ENCODE data around the gene LIMS4. TPM values are rescaled to one million over a fixed set of nuclear protein-coding genes. Genes with fewer than 3 reads are reported as not detected.
"Not testable (repeated sequence)": the region's sequence is repeated elsewhere in the genome, so short reads cannot be mapped to it uniquely, and the experiment has no call there.

The LIMS4 gene, protein sequence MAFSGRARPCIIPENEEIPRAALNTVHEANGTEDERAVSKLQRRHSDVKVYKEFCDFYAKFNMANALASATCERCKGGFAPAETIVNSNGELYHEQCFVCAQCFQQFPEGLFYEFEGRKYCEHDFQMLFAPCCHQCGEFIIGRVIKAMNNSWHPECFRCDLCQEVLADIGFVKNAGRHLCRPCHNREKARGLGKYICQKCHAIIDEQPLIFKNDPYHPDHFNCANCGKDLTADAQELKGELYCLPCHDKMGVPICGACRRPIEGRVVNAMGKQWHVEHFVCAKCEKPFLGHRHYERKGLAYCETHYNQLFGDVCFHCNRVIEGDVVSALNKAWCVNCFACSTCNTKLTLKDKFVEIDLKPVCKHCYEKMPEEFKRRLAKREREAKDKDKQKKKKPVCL
- polyA plus RNA-seq (ENCODE audit: insufficient read length), result 3.8 TPM

DNA sequence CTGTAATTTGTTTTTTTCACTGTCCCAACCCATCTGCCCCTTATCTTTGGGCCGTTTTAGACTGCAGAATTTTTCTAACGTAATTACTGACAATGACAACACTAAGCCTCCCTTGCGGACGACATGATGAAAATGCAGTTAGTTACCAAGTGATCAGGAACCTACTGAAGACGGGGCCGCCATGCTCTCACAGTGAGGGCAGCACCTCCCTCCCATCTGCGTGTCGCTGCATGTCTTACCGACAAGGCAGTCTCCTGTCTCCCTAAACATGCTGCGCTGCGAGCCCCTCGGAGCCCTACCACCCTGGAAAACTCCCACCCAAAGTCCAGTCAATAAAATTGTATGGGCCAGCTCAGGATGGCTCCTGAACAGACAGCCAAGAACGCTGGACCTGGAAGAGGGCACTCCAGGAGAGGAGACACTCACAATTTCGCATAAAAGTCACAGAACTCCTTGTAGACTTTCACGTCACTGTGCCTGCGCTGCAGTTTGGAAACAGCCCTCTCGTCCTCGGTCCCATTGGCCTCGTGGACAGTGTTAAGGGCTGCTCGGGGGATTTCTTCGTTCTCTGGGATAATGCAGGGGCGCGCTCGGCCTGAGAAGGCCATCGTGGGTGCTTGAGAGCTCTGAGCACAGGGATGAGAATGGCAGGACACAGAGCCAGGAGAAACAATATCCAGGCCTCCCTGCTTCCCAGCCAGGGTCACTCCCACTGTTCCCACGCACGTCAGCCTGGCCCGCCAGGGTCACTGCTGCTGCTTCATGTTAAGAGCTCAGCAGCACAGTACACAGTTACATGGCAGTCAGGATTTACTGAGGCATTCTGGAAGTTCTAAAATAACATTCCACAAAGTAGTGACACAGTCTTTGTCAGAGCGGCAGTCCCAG, at the start of gene LIMS4:
Gene LIMS4, minus strand, starts transcription at position 646 of the 888 bp plus-strand sequence. Its CDS starts 38 bp downstream, at position 608.
- not testable (repeated sequence) for DNase-seq (ENCODE audit: low read depth)

DNA sequence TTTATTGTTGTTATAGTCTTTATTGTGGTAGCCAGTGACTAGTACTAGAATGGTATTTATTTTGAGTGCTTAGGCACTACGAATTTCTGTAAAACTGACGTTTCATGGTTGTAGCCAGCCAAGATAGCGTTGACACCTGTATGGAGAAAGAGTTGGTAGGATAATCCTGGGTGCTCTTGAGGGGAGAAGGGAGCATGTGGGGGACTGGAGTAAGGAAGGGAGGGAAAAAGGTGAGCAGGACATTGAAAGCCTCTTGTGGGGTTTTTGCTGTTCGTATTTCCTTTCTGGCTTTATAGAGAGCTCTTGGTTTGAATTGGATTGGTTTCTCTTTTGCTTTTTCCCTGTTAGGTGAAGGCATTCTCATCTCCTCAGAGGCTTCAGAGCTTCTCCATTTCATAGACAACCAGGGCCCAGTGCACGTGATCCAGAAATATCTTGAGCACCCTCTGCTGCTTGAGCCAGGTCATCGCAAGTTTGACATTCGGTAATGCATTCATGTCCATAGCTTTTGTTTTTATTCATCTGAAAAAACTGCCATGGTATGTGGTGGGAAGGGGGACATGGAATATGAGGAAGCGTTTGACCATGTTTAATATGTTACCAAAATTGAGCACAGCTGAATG, 27.2 kb upstream of the LIMS4 start:
- not testable (repeated sequence) for DNase-seq (ENCODE audit: low read depth)

DNA sequence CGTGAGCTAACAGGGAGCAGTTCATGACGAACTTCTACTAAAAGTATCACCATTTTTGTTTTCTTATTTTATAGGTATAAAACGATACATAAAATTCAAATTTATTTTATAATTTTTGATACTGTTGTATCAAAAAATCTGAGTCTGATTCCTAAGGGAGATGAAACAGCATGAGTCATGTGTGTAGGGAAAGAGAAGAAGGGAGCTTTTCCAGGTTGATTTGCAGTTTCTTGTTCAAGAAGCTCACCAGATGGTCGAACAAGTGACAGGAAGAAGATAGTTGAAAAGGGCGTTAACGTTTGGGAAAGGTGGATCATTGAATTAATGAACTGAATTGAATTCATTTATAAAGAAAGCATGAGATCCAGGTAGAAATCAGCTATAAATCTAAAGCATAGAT, 23.4 kb upstream of the LIMS4 start:
- DNase-seq (ENCODE audit: low read depth), result not testable (repeated sequence)

DNA sequence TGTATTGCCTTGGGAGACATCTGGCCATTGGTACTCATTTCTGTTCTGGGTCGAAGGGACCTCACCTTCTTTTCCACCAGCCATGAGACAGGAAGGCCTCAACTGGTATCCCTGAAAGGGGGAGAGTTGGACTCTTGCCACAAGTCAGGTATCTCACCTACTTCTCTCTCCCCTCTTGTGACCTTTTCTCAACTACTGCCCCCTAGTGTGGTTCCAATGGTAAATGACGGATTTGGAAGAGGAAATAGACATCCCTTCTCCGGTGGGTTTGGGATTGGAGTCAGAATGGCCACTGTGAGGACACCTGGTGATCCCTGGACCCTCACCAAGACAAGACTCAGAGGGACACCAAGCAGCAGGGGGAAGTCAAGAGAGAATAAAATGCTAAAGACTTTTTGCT, 21.9 kb upstream of the LIMS4 start:
- DNase-seq (ENCODE audit: low read depth), result not testable (repeated sequence)

DNA sequence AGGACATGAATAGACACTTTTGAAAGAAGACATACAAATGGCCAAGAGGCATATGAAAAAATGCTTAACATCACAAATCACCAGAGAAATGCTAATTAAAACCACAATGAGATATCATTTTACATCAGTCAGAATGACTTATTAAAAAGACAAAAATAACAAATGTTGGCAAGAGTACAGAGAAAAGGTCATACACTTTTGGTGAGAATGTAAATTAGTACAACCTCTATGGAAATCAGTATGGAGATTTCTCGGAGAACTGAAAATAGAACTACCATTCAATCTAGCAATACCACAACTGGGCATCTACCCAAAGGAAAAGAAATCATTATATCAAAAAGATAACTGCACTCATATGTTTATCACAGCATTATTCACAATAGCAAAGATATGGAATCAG, 16.4 kb upstream of the LIMS4 start:
- DNase-seq (ENCODE audit: low read depth), result not testable (repeated sequence)

DNA sequence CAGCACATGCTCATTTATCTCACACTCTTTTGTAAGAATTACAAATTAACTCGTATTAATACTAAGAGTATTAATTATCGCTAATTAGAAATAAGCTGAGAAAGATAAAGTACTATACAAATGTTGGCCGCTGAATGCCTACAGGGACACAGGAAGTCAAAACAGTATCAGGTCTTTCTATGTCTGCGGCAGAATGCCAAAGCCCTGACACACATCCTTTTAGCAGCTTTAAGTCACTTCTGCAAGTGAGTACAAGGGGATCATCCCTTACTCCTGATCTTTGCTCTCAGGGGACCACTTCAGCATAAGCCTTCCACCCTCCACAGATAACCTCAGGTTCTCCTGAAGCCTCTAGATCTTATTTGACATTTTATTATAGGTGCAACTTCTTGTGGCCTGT, 10.1 kb upstream of the LIMS4 start:
- DNase-seq (ENCODE audit: low read depth), result not testable (repeated sequence)

DNA sequence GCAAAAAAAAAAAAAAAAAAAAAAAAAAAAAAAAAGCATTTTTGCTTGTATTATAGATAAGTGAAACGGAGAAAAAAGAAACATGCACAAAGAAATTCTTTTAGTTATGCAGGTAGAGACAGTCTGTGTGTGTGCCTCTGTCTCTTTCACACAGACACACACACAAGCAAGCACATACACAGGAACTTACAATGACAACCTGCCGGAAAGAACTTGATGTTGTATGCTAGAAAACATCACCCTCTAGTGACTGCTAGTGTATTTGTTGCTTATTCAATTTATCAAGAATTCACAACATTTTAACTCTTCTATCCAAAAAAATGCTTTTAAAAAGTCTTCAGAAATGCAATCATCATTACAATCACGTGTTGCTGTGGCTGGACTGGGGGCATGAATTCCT, 8.6 kb upstream of the LIMS4 start:
- DNase-seq (ENCODE audit: low read depth), result not testable (repeated sequence)

DNA sequence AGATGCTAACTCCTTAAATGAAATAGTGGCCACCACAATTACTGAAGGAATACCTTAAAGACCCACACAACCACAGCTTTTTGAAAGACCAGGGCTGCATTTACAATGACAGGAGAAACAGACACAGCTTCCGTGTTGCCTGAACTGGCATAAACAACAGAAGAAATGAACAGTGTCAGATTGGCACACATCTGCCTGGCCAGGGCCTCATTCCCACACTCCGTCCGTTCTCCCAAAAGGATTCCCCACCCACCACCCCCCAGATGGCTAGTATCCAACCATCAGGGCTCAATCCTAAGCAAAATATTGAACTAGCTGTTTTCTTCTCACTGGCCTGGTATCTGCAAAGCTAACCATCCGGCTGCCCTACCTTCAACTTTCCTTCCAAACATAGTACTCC, 7.5 kb upstream of the LIMS4 start:
- DNase-seq (ENCODE audit: low read depth), result not testable (repeated sequence)

DNA sequence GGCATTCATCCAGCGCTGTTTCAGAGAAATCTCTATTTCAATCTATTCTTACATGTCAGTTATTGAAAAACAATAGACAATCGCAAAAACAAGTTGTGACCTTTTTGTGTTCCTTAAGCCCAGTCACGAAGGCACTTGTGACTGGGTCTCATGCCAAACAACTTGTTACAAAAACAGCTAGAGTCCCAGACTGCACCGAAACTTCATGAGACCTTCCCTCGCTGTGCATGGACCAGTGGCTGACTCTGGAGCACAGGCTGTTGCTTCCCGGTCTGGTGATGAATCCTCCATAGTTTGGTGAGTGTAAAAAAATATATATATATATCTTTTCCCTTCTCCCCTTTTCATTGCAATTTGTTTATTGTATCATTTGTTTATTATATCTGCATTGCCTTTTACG, 4.8 kb upstream of the LIMS4 start:
- not testable (repeated sequence) for DNase-seq (ENCODE audit: low read depth)

DNA sequence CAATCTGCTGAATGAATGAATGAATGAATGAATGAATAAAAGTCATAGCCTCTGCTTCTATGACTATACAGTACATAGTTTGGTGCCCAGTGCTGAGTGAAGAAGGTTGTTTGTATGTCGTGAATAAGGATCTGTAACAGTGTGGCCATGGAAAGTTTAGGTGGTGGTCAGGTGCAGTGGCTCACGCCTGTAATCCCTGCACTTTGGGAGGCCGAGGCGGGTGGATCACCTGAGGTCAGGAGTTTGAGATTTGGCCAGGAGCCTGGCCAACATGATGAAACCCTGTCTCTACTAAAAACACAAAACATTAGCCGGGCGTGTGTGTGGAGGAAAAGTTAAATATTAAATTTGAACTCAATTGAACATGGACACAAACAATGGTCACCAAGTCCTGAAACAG, 4.3 kb upstream of the LIMS4 start:
- DNase-seq (ENCODE audit: low read depth), result not testable (repeated sequence)

DNA sequence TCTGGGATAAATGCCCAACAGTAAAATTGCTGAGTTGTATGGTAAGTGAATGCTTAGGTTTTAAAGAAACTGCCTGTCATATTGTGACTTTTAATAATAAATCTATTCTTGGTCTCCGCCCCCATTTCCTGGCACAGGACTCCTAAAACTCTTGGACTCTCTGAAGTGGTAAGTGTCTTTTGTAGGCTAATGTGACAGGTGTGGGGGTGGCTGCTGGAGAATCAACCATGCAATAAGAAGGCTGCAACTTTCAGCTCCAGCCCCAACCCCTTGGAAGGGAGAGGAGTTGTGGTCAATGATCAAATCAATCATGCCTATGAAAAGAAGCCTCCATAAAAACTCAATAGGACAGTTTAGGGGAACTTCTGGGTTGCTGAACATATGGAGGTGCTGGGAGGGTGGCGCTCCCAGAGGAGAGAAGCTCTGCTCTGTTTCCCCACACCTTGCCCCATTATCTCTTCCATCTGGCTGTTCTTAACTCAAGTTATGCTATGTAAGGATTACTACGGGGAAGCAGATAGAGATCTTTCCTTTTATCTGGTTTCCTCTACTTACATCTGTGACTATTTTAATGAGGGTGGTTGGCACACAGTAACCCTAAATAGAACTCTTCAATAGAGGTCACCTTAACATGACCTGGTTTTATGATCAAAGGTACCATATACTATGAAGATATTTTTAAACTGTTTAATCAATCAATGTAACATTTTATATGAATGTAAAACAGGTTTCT, 3.2 kb upstream of the LIMS4 start:
- not testable (repeated sequence) for DNase-seq (ENCODE audit: low read depth)

DNA sequence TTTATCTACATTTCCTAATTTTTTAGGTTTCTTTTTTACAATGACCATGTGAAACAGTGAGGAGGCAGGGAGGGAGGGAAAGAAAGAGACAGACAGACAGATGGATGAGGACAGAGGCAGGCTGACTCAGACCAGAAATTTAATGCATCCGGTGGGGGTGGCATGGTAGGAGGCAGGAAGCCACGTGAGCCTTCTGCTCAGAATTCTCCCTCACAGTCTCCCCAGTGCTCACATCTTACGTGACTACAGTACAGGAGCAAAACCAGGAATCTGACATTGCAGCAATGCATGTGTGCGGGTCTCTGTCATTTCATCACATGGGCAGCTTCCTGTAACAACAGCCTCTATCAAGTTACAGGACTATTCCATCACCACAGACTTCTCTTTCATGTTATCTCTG, 2.3 kb upstream of the LIMS4 start:
- not testable (repeated sequence) for DNase-seq (ENCODE audit: low read depth)

DNA sequence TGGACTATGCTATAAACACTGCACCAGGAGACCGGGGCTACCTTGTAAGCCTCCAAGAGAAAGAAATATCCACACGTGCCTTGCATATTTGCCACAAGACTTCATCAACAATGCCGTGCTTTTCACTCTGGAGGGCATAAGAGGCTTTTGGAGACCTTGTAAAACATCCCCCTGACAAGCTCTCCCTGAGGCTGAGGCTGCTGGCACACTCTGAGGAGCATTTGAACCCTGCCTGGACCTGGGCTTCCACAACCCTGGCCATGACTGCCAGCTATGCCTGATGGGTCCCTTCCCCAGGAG, 393 bp upstream of the LIMS4 start:
- not testable (repeated sequence) for DNase-seq (ENCODE audit: low read depth)

DNA sequence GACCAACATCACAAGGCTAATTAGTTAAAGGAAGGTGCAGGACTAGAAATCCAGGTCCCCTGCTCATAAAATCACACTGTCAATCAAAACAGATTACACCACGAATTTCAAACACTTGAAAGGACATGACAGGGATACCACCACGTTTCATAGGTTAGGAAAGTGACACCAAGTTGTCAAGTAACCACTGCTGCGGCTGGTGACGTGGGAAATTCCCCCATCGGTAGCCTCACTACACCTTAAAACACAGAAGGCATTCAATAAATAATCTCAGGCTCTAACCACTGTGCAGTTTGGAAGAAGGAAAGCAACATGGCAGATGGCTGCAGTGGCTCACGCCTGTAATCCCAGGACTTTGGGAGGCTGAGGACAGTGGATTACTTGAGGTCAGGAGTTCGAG, 3.7 kb downstream of the LIMS4 start:
- not testable (repeated sequence) for DNase-seq (ENCODE audit: low read depth)

DNA sequence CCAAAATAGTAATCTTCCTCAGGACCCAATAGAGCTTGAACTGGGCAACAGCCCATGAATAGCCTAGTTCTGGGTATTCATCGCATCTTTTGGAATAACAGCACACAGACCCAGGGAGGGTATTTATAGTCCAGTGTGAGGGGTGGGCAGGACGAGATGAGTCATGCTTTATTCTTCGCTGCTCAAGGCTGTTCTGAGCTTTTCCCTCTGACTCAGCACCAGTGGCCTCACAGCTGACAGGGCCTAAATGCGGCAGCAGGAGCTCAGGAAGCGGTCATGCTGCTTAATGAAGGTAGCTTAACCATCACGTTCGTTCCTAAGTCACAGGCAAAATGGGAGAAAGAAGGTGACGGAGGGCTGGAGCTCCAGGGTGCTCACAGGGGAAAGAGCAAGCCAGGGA, 7.3 kb downstream of the LIMS4 start:
- not testable (repeated sequence) for DNase-seq (ENCODE audit: low read depth)

DNA sequence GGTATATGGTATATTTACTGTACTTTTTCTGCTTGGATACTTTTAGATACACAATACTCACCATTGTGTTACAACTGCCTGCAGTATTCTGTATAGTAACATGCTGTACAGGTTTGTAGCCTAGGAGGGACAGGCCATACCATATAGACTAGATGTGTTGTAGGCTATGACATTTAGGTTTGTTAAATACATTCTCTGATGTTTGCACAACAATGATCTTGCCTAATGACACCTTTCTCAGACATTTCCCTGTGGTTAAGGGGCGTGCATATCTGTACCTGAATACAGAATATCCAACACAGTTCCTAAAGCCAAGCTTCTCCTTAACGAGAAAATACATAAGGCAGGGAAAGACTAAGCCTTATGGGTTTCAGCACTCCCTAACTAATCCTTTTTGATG, 10.2 kb downstream of the LIMS4 start:
- DNase-seq (ENCODE audit: low read depth), result not testable (repeated sequence)

DNA sequence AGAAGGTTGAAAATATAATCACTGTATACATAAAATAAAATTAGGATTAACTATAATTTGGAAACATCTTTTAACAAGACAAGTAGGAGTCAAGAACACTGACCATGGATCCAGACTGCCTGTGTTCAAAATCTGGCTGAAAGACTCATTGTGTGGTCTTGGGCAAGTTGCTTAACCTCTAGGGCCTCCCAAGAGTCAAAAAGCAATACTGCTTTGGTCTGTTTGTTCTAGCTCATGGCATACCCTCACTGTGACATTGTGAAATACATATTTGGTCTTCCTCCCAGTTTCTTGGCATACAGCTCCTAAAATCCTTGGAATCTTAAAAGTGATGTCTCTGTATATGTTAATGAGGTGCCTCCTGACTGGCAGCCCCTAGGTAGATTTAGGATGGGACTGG, 12.3 kb downstream of the LIMS4 start:
- not testable (repeated sequence) for DNase-seq (ENCODE audit: low read depth)

DNA sequence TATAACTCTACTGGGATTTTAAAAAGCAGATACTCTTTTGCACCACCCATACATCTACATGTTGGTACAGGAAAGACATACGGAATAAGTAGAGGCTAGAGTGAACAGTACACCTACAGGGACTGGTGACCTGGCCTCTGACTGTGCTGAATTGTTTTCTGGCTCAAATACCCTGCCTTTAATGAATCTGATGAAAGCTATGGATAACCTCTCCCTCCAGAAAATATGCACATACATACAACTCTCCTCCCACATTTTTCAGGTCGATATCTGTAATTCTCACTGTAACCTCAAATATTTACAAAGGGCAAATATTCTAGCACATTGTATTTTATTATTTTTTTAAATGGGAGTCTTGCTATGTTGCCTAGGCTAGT, 15.4 kb downstream of the LIMS4 start:
- DNase-seq (ENCODE audit: low read depth), result not testable (repeated sequence)

DNA sequence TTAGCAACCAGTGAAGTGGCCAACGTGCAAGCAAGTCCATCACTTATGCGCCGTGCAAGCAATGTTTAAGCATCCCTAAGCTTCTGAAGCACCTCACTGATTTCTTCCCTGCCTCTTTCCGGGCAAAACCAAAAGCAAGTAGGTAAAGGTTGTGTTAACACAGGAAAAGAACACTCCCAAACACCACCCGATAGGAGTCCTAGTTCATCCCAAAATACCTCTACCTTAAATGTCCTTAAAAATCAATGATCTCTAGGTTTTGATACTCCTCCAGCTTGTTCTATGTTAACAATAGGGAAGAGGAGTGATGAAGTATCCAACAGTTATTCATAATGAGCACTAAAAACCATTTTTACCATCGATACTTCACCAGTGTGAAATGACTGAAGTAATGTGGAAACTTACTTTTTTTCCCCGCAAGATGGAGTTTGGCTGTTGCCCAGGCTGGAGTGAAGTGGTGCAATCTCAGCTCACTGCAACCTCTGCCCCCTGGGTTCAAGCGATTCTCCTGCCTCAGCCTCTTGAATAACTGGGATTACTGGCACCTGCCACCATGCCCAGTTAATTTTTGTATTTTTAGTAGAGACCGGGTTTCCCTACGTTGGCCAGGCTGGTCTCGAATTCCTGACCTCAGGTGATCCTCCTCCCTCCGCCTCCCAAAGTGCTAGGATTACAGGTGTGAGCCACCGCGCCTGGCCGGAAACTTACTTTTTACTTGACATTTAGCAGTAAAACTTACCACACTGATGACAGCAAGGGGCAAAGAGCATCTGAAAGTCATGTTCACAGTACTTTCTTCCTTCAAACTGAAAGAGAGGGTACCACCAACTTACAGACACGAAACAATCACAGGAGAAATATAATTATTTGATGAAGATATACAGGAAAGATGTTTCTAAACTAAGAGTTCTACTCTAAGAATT, 16.1 kb downstream of the LIMS4 start:
- not testable (repeated sequence) for DNase-seq (ENCODE audit: low read depth)

DNA sequence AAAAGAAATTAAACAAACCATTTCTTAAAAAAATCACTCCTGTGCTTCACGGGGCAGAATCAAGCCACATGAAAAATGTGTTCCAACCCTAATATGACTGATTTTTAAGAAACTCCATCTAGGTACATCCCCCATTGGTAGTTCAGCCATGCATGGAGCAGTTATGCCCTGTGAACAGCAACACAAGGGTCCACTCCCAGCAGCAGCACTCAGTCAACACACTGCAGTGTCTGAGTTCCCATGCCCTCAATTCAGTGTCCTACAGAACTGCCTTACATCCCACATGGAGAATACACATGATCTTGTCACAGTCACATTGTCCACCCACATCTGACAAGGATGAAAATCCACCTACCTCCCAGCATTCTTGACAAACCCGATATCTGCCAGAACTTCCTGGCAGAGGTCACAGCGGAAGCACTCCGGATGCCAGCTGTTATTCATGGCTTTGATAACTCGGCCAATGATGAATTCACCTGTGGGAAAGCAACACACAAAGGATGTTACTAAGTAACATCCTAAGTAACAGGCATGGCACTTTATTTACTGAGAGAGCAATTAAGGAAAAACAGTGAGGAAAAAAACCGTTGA, 17.4 kb downstream of the LIMS4 start:
- not testable (repeated sequence) for DNase-seq (ENCODE audit: low read depth)

All from forelimb muscle (tissue), 1 donor.